Mesodermal cell (in vitro differentiated cells): ENCODE measurements around the gene PREX1.
A peak's percentile ranks its signal among the peaks of the same experiment; 100 is the strongest.

Experiments used
- H3K27ac ChIP-seq: 2 replicates; pipeline ENCODE4 v1.7.0; 2013; ENCODE audit warnings: mild to moderate bottlenecking, low read depth, low read length, moderate library complexity; ENCODE audit not compliant: severe bottlenecking
- H3K36me3 ChIP-seq: 2 replicates; pipeline ENCODE4 v1.7.1; 2013; ENCODE audit warnings: mild to moderate bottlenecking, low read length, moderate library complexity; ENCODE audit not compliant: control insufficient read depth, insufficient read depth
- H3K4me1 ChIP-seq: one replicate; pipeline ENCODE4 v1.7.1; 2013; ENCODE audit warnings: mild to moderate bottlenecking, low read length; ENCODE audit not compliant: insufficient read depth, control insufficient read depth, poor library complexity, severe bottlenecking
- H3K4me3 ChIP-seq: 2 replicates; pipeline ENCODE4 v1.7.0; 2013; ENCODE audit warnings: low read length, control low read depth, mild to moderate bottlenecking; ENCODE audit not compliant: insufficient read depth, poor library complexity, severe bottlenecking; ENCODE audit errors: extremely low read depth
- H3K9me3 ChIP-seq: 2 replicates; pipeline ENCODE4 v1.7.1; 2013; ENCODE audit warnings: mild to moderate bottlenecking, low read length, moderate library complexity; ENCODE audit not compliant: control insufficient read depth
- WGBS, 2 experiments: methylation state at CpG; one replicate each; pipeline ENCODE4 v1.1.5; 2013; ENCODE audit warnings: missing lambda C conversion rate in 2 of 2; ENCODE audit not compliant: insufficient coverage in 2 of 2; 5-methylcytosine and 5-hydroxymethylcytosine counted together

PREX1 gene

DNA sequence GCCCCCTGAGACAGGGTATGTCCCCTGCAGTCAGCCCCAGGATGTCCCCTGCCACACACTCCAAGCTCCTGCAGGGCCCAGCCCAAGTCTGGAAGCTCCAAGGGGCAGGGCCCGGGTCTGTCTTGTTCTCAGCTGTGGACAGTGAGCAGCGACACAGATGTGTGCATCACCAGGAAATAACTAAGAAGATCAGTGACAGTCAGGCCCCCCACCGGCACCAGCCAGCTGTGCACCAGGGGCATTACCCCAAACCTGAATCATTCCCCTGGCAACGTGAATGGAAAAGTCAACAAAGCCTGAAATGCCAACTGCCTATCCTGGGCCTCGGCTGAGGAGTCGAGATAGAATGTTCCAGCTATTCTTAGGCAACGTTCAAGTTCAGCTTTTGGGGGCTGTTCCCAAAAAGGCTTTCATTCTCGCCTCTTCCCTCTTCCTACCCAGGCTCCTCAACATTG lies 105.0 kb downstream of the PREX1 start:
- Histone ChIP-seq H3K4me3 (no peak overlapping the region), H3K9me3 (no peaks in the 10 kb centered on the region), H3K36me3 (peaks cover 39% of the 10 kb centered on the region), H3K27ac (peak overlapping the region; percentile 45), H3K4me1 (peaks cover 14% of the 10 kb centered on the region)
- WGBS, 2 experiments, result 90 to 91% methylated on average over 7 of the region's 8 CpGs

DNA sequence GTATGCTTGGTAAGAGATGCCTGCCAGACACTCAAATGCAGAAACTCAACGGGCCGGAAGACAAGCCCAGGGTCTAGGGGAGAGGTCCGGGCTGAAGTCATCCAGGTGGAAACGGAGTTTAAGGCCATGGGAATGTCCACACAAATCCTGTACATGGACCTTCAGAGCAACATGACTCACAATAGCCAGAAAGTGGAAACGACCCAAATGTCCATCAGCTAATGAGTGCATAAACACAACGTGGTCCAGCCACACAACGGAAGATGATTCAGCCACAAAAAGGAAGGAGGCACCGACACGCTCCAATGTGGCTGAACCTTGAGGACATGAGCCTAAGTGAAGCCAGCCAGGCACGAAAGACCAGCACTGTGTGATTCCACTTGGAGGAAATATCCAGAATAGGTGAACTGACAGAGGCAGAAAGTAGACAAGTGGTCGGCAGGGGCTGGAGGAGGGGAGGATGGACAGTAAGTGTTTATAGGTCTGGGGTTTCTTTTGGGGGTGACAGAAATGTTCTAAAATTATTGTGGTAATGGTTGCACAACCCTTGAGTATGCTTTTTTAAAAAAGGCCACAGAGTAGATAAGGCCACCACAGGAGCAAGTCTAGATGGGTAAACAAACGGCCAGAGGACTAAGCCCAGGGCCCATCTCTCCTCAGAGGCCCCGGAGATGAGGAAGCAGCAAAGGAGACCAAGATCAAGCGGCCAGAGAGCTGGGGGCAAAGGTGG lies 105.6 kb downstream of the PREX1 start:
- no peak overlapping the region for H3K27ac ChIP-seq
- H3K36me3 ChIP-seq, result peaks cover 35% of the 10 kb centered on the region
- H3K4me3 ChIP-seq, result no peak overlapping the region
- peaks cover 14% of the 10 kb centered on the region for H3K4me1 ChIP-seq
- 96 to 97% methylated on average over 14 of the region's 14 CpGs for WGBS, 2 experiments
- H3K9me3 ChIP-seq, result no peaks in the 10 kb centered on the region

DNA sequence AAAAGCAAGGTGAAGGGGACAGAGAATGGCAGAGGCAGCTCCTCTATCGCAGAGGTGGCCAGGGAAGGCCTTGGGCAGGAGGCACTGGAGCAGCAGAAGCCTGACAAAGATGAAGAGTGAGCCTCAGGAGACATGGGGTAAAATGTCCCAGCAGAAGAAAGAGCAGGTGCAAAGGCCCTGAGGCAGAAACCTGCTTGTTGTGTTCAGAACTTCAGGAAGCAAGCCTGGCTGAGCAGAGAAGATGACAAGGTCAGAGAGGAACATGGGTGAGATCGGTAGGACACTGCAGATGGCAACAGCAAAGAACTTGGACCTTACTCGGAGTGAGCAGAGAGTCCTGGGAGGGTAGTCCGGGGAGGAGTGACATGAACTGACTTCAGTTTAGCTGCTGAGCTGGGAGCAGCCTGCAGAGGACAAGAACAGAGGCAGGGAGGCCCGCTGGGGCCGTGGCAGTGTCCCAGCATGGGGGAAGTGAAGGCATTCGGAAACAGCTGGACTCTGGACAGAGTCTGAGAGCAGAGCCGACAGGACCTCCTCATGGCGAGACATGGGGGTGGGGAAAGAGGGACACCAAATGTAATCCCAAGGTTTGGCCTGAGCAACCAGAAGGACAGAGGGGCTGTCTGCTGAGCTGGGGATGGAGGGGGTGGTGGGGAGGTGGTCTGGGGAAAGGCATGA lies 106.3 kb downstream of the PREX1 start:
- Histone ChIP-seq H3K4me1 (peaks cover 14% of the 10 kb centered on the region), H3K36me3 (peaks cover 33% of the 10 kb centered on the region), H3K4me3 (no peak overlapping the region), H3K9me3 (no peaks in the 10 kb centered on the region), H3K27ac (no peak overlapping the region)
- WGBS, 2 experiments, result 84 to 91% methylated on average over 9 of the region's 9 CpGs

DNA sequence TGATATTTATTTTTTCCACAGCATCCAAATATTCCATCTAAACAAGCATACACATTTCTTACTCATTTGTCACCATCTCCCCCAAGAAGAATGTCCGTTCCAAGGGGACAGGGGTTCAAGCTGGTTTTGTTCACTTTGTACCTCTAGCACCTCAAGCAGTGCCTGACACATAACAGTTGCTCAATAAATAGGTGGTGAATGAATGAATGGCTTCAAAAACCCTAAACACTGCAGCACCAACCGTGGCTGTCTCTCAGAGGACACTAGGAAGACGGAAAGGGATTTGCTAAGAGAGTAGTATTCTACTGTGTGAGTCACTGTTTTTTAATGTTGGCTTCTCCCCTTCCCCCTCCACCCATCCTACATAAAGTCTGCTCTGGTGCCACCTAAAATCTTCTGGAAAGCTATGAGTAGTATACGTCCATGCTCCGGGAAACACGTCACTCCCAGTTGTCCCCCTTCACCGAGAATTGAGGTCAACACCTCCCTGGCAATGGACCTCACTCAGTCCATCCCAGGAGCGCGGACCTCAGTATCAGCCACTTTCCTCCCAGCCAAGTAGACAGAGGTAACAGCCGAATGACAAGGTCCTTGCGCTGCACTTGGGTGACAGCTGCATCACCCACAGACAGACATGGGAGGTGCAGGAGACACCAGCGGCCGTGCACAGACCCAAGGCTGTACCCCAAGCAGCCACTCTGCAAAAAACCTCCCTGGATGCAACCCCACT lies 107.4 kb downstream of the PREX1 start:
- Histone ChIP-seq H3K27ac (no peak overlapping the region), H3K4me3 (no peak overlapping the region), H3K36me3 (peaks cover 23% of the 10 kb centered on the region), H3K4me1 (peaks cover 14% of the 10 kb centered on the region), H3K9me3 (no peaks in the 10 kb centered on the region)
- 96 to 98% methylated on average over 10 of the region's 13 CpGs for WGBS, 2 experiments

DNA sequence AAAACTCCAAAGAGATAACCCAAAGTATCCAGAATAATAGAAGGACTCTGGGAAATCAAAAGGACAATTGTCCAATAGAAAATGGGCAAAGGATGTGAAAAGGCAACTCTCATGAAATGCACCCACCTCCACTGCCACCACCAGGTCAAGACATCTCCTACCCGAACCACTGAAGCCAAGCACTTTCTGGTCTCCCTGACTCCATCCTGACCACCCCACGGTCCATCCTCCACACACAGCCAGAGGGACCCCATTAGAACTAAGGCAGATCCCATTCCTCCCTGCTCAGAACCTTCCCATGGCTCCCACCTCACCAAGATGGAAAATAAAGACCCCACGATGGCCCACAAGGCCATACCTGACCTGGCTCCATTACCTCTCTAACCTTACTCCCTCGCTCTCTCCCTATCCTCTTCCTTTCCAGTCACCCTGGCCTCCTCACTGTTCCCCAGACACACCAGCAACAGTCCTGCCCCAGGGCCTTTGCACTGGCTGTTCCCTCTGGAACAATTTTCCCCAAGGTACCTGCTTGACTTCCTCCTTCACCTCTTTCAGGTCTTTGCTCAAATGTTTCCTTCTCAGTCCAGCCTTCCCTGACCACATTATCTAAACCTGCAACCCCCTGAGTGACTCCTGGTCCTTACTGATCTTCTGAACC lies 108.1 kb downstream of the PREX1 start:
- 95 to 96% methylated on average over 4 of the region's 4 CpGs for WGBS, 2 experiments
- Histone ChIP-seq H3K36me3 (peaks cover 17% of the 10 kb centered on the region), H3K4me3 (no peak overlapping the region), H3K4me1 (peaks cover 14% of the 10 kb centered on the region), H3K27ac (no peak overlapping the region), H3K9me3 (no peaks in the 10 kb centered on the region)

DNA sequence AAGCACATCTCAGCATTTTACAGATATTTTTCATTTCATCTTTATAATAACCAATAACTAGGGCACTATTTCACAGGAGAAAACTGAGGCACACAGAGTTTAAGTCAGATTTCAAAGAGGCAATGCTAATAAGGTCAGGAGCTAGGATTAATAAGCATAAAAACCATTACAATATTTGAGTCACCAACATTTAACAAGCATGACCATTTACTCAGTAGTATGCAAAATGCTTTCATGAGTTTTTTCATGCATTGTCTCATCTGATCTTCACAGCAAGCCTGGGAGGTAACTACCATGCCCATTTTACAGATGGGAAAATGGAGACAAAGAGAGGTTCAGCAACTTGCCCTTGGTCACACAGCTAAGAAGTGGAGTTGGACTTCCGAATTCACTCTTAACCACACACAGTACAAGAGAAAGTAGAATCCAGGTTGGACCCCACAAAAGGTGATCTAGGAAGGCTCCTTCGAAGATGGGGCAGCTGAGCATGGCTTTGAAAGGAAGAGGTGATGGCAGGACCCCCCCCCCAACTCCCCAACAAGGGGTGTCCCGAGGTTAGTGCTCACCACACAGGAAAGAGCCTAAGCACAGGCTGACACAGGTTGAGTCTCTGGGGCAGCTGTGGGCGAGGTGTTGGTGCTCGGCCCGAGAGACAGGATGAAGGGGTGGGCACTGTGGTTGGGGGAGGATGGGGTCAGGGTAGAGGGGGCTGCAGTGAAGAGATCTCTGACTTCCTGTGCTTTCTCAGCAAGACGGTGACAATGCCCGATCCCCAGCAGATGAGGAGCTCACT lies 108.8 kb downstream of the PREX1 start:
- no CpG with 5 or more reads among the region's 8 CpGs for WGBS, 2 experiments
- Histone ChIP-seq H3K4me3 (no peak overlapping the region), H3K36me3 (peaks cover 10% of the 10 kb centered on the region), H3K4me1 (peaks cover 14% of the 10 kb centered on the region), H3K27ac (no peak overlapping the region), H3K9me3 (no peaks in the 10 kb centered on the region)

DNA sequence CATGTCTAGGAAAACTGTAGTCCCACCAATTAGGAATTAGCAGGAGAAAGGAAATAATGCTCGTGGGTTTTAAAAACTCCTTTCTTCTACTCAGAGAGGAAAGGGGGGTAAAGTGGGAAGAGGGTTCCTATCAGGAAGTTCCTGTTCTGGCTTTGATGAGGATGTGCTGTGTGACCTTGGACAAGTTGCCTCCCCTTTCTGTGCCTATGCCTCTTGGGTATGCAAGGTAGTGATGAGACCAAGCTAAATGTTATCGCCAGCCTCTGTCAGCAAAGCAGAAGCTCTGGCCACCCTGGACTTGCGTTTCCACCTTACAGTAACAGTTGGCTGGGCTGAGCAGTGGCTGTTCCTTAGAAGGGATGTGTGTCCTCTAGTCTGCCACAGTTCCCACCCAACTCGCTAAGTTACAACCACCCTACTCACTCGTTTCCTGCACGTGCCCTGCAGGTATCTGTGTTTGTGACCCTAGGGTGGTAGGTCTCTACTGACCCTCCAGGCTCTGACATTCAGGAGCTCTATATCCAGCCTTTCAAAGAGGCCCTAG lies 110.0 kb downstream of the PREX1 start:
- H3K27ac ChIP-seq, result no peak overlapping the region
- no peaks in the 10 kb centered on the region for H3K9me3 ChIP-seq
- peaks cover 11% of the 10 kb centered on the region for H3K4me1 ChIP-seq
- WGBS, 2 experiments, result 76 to 86% methylated on average over 3 to 6 of the region's 6 CpGs
- no peaks in the 10 kb centered on the region for H3K36me3 ChIP-seq
- no peak overlapping the region for H3K4me3 ChIP-seq

DNA sequence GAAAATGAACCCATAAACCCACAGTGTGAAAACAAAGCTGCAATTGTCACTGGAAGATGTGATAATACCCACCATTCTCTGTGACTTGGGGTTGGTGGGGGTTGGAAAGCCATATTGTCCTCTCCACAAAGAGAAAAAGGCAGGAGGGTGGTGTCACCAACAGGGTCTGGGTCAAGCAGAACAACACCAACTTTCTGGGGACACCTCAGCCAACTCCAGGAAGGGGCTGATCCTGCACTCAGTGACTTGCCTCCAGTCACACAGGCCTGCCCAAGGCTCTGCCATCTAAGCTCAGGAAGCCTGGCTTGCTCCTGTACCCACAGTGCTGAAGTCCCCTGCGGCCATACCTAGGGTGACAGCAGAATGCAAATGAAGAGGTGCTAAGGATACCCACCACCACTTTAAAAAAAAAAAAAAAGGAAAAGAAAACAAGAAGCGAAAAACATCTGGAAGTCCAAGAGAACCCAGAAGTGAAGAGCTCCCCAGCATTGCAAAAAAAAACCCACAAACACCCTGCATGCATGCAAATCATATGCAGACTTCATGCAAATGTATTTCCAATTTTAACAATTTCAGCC lies 110.6 kb downstream of the PREX1 start:
- Histone ChIP-seq H3K27ac (no peak overlapping the region), H3K9me3 (no peaks in the 10 kb centered on the region), H3K4me3 (no peak overlapping the region), H3K4me1 (peaks cover 6% of the 10 kb centered on the region), H3K36me3 (no peaks in the 10 kb centered on the region)
- 100% methylated on average over 1 of the region's 2 CpGs; no CpG with 5 or more reads in 1 of the 2 experiments for WGBS, 2 experiments

DNA sequence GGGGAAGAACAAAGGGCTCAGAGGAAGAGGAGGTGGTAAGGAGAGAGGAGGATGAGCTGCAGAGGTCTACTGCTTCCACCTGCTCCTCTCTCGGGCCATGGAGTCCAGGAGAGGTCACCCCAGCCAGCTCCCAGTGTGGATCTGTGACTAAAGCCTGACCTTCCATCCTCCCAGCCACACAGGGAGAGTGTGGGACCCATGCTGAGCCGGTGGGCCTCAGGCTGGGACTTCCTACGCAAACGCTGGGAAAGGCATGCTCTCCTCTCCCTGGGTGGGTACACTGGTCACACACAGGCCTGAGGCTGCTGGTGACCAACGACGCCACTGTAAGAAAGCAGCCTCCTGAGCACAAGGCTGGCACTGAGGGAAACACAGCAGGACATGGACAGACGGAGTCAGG lies 111.3 kb downstream of the PREX1 start:
- H3K9me3 ChIP-seq, result no peaks in the 10 kb centered on the region
- no peak overlapping the region for H3K27ac ChIP-seq
- no peak overlapping the region for H3K4me3 ChIP-seq
- H3K4me1 ChIP-seq, result peaks cover 6% of the 10 kb centered on the region
- 91 to 93% methylated on average over 7 of the region's 7 CpGs for WGBS, 2 experiments
- H3K36me3 ChIP-seq, result no peaks in the 10 kb centered on the region
